Epithelial cell of proximal tubule (primary cell): Measurements from ENCODE around the gene TTC6. TPM values are rescaled to one million over a fixed set of nuclear protein-coding genes. Genes with fewer than 3 reads are reported as not detected.

Experiments used
- DNase-seq: peaks from one replicate; pipeline ENCODE4 v3.0.0-alpha.2; 2011; ENCODE audit warnings: low read depth
- H3K4me3 ChIP-seq: 2 replicates; pipeline ENCODE4 v1.5.1; 2011; ENCODE audit warnings: low read depth, mild to moderate bottlenecking, low read length
- CTCF ChIP-seq: conservative IDR thresholded peaks from 2 replicates; pipeline ENCODE4 v1.5.1; 2012; ENCODE audit warnings: low read depth, mild to moderate bottlenecking, low read length
- total RNA-seq: library from RNA; depleted of rRNA; stranded (reverse); fragments of >200 nt; gene quantifications from 2 replicates; pipeline ENCODE4 v1.2.3, GENCODE V29; 2015

TTC6 gene
- total RNA-seq, 1 donor from 2014 or later, result not detected

GRCh38 chr14:37625597-37626595 lies 30.5 kb downstream of the TTC6 start:
- DNase-seq, result no peak
- no peak for TF ChIP-seq CTCF
- no peak overlapping the region for H3K4me3 ChIP-seq

GRCh38 chr14:37637341-37637740 lies 41.9 kb downstream of the TTC6 start:
- no peak for TF ChIP-seq CTCF

GRCh38 chr14:37638599-37638998 lies 43.2 kb downstream of the TTC6 start:
- no peak overlapping the region for H3K4me3 ChIP-seq
- DNase-seq, result no peak
- TF ChIP-seq CTCF, result no peak

More at GRCh38 chr14:37637341-37637740, 41.9 kb downstream of the TTC6 start:
- no peak for DNase-seq
- no peak overlapping the region for H3K4me3 ChIP-seq

DNA sequence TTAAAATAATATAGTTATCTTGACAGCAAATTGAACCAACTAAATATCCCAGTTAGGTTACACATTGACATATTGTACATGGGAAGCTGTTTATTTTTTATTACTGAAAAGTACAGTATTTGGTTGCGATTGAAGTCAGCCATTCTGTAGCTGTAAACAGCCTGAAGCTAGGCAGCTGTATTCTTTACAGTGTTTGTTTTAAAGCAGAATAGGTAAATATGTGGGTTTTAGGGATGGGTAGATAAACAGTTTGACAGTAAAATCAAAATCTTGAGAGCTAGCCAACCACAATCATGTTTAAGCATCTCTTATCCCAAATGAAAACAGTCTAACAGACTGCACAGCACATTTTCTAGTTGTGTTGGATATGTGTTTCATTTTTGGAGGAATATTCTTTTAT lies 45.7 kb downstream of the TTC6 start:
- no peak for DNase-seq

GRCh38 chr14:37642125-37642524 lies 46.7 kb downstream of the TTC6 start:
- no peak overlapping the region for H3K4me3 ChIP-seq
- no peak for TF ChIP-seq CTCF
- no peak for DNase-seq

More for the DNA sequence above, 45.7 kb downstream of the TTC6 start:
- H3K4me3 ChIP-seq, result no peak overlapping the region
- TF ChIP-seq CTCF, result no peak

GRCh38 chr14:37643701-37644100 lies 48.3 kb downstream of the TTC6 start:
- no peak for TF ChIP-seq CTCF
- no peak for DNase-seq
- no peak overlapping the region for H3K4me3 ChIP-seq

Other genes starting within 250 kb of the TTC6 start
- gene FOXA1, start 380 bp upstream of the TTC6 start, total RNA-seq, result 8.2 and 9.1 TPM in 2 replicates